Esophagus squamous epithelium (tissue), 4 donors: ENCODE measurements around the gene SMIM10. TPM values are rescaled to one million over a fixed set of nuclear protein-coding genes. Genes with fewer than 3 reads are reported as not detected.

ENCODE experiments used
- total RNA-seq, 4 donors: library from RNA; depleted of rRNA; stranded (reverse); fragments of >200 nt; gene quantifications; one replicate each; pipeline ENCODE4 v1.1.0, GENCODE V29; 2016

The SMIM10 gene
- total RNA-seq, 4 donors from 2014 or later, result 1.1 to 2.1 TPM; not detected in 2

Other genes starting within 250 kb of the SMIM10 start
- gene PABIR2, start 193.8 kb upstream of the SMIM10 start, total RNA-seq, result 10 to 100 TPM in 3 of 4 donors, 1 to 10 TPM in 1; 9.1 to 14.9 (median 11.8) TPM
- gene MOSPD1, start 75.7 kb upstream of the SMIM10 start, total RNA-seq, result 10 to 100 TPM; 16.5 to 24.6 (median 20.5) TPM
- gene RTL8B, start 31.6 kb downstream of the SMIM10 start, total RNA-seq, result 10 to 100 TPM in 3 of 4 donors, 1 to 10 TPM in 1; 6.5 to 16.9 (median 11.8) TPM
- gene RTL8C, start 41.4 kb downstream of the SMIM10 start, total RNA-seq, result 10 to 100 TPM; 51.8 to 81.1 (median 71.9) TPM
- 10 to 100 TPM; 18.2 to 24.7 (median 22.0) TPM for gene RTL8A, start 61.1 kb downstream of the SMIM10 start, total RNA-seq
- 1 to 10 TPM in 3 of 4 donors, under 1 TPM in 1; 0.57 to 1.9 (median 1.5) TPM for gene SMIM10L2B, start 107.7 kb downstream of the SMIM10 start, total RNA-seq
- gene ETDB, start 129.5 kb downstream of the SMIM10 start, total RNA-seq, result not detected
- gene CT55, start 180.4 kb downstream of the SMIM10 start, total RNA-seq, result not detected